Measurements from ENCODE around the gene BCL3. TPM values are rescaled to one million over a fixed set of nuclear protein-coding genes. Genes with fewer than 3 reads are reported as not detected.
"Not testable (repeated sequence)": the region's sequence is repeated elsewhere in the genome, so short reads cannot be mapped to it uniquely, and the experiment has no call there.

The BCL3 gene
- total RNA-seq, 1 donor from 2014 or later = 44.3 TPM

DNA sequence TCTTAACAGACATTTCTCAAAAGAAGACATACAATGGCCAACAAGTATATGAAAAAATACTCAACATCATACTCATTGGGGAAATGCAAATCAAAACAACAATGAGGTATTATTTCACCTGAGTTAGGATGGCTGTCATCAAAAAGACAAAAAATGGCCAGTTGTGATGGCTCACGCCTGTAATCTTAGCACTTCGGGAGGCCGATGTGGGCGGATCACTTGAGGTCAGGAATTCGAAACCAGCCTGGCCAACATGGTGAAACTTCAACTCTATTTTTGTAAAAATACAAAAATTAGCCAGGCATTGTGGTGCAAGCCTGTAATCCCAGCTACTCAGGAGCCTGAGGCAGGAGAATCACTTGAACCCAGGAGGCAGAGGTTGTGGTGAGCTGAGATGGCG lies 27.6 kb upstream of the BCL3 start:
- no peak for DNase-seq (ENCODE audit: low spot score)

DNA sequence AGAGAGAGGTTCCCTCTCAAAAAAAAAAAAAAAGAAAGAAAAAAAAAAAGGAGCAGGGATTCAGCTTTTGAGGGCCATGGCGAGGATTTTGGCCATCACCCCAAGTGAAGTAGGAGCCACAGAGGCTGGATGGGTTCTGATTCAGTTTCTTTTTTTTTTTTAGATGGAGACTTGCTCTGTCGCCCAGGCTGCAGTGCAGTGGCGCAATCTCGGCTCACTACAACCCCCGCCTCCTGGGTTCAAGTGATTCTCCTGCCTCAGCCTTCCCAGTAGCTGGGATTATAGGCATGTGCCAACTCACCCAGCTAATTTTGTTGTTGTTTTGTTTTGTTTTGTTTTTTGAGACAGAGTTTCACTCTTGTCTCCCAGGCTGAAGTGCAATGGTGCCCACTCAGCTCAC lies 27.1 kb upstream of the BCL3 start:
- not testable (repeated sequence) for DNase-seq (ENCODE audit: low spot score)

DNA sequence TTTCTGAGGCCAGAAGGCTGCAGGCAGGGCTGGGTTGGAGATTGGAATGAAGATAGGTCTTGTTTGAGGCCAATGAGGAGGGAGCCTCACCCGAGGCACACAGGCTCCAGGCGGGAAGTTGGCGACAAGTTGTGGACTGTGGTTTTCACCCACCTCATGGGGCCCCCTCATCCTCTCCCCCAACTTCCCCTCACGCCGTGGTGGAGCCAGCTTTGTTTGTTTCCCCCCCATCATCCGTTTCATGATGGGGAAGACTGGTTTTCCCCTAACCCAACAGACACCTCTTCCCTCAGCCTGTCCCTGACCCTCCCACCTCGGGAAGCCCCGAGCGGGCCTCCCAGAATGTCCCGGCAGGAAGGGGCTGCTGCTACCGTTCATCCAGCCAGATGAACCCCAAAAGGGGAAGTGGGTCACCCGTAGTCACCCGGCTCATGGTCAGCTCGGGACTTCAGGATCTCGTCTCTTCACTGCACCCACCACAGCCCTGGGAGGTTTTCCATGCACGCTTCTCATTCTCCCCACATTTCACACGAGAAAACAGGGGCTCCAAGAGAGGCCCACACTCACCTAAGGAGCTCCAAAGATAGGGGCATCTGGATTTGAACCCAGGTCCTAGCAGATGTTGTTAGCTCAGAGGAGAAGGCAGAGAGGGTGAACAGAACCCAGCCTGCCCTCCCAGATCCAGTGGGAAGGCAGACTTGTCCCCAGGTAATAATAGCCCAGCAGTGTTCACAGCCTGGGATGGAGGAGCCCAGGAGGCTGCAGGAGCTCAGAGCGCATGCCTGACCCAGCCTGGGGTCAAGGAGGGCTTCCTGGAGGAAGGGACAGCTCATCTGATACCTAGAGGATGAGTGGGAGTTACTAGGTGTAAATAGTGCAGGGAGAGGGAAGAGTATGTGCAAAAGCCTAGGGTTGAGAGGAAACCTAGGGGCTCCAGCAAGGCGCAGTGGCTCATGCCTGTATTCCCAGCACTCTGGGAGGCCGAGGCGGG lies 26.1 kb upstream of the BCL3 start:
- DNase-seq (ENCODE audit: low spot score) = no peak

DNA sequence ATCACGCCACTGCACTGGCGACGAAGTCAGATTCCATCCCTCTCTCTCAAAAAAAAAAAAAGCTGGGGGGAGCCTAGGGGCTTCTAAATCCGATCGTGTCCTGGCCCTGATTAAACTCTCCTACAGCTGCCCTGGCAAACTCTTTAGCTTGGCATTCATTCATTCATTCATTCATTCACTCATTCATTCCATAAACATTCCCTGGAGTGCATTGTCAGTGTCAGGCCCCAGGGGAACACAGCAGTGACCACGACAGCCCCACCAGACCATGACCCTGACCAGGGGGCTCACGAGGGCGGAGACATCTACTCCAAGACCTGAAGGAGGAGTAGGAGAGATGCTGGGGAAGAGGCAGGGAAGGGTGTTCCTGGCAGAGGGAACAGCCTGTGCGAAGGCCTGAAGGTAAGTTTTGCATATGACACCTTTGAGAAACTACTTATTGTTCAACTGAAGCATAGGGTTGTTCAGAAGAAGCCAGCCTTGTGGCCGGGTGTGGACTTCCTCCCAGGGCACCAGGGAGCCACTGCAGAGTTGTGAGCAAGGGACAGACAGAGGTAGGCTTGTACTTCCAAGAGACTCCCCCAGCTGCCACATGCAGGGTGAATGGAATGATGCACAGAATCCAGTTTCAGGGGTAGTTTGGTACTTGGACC lies 25.1 kb upstream of the BCL3 start:
- no peak for DNase-seq (ENCODE audit: low spot score)

DNA sequence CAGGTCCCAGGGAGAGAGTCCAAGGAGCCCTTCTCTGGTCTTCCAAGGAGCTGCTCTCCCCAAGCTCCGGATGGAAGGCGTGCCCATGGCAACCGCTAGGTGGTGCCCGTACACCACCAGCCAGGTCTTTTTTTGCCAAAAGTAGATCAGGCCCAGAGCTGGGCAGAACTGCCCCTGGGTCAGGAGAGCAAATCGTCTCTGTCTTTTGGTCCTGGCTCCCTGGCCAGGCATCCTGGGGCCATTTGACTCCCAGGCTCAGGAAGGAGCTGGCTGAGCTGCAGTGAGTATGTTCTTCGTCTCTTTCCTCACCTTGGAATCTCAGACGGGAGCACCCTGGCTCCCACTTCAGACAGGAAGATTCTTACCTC lies 24.6 kb upstream of the BCL3 start:
- DNase-seq (ENCODE audit: low spot score) = peak; percentile 83

DNA sequence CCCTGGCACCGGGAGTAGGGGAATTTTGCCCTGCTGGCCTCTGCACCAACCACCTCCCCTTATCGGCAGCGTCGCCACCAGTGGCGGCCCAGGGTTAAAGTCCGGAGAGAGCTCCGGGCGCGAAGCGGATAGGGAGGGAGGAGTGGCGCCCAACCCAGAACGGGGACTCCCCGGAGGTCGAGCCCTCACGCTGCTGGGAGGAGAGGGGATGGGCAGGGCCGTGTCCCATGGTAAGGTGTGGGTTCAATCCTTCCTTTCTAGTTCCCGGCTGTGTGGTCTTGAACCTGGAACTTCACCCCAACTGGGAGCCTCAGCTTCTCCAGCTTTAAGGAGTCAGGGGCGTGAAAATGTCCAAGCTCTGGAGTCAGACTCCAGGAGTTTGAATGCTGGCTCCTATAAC lies 23.3 kb upstream of the BCL3 start:
- DNase-seq (ENCODE audit: low spot score) = peak; percentile 80

DNA sequence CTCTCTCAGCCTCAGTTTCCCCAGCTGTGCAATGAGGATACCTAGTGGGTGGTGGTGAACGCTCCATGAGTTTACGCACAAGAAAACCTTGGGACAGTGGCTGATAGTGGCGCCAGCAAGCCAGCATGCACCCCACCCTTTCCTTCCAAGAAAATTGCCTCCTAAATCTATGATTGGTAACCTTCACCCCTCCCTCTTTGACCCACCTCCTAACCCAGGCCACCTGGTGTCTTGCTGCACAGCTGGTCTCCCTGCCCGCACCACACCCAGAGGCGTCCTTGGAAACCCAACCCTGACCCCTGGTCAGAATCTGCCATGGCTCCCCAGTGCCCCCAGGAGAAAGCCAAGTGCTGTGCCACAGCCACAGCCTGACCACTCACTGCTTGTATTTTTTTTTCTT lies 22.8 kb upstream of the BCL3 start:
- no peak for DNase-seq (ENCODE audit: low spot score)

DNA sequence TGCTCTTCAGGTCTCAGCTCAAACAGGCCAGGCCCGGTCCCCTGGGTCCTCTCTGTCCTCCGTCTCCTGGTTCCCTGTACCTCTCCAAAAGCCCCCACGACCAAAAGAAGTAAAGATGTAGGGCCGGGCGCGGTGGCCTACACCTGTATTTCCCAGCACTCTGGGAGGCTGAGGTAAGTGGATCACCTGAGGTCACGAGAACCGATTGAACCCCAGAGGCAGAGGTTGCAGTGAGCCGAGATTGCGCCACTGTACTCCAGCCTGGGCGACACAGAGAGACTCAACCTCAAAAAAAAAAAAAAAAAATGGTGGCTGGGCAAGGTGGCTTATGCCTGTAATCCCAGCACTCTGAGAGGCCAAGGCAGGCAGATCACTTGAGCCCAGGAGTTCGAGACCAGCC lies 22.0 kb upstream of the BCL3 start:
- no peak for DNase-seq (ENCODE audit: low spot score)

DNA sequence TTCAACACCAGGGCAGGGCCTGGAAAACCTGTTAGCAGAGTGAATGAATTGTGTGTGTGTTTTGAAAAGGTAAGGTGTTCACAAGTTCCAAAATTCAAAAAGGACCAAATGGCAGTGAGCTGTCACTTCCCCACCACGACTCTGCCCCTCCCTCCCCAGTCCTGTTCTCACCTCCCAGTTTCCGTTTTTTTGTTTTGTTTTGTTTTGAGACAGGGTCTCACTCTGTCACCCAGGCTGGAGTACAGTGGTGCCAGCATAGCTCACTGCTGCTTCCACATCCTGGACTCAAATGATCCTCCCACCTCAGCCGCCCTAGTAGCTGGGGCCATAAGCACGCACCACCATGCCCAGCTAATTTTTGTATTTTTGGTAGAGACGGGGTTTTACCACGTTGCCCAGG lies 20.3 kb upstream of the BCL3 start:
- no peak for DNase-seq (ENCODE audit: low spot score)

DNA sequence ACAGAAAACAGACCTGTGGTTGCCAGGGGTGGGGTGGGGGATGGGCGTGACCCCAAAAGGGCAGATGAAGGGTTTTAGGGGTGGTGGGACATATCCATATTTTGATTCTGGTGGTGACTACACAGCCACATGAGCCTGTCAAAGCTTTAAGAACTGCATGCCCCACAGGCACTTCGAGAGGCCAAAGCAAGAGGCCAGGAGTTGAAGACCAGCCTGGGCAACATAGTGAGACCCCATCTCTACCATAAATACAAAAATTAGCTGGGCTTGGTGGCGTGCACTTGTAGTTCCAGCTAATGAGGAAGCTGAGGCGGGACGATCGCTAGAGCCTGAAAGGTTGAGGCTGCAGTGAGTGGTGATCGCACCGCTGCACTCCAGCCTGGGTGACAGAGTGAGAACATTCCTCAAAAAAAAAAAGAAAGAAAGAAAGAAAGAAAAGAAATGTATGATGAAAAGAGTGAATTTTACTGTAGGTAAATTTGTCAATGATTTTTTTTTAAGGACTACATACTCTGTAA lies 18.9 kb upstream of the BCL3 start:
- DNase-seq (ENCODE audit: low spot score) = no peak

DNA sequence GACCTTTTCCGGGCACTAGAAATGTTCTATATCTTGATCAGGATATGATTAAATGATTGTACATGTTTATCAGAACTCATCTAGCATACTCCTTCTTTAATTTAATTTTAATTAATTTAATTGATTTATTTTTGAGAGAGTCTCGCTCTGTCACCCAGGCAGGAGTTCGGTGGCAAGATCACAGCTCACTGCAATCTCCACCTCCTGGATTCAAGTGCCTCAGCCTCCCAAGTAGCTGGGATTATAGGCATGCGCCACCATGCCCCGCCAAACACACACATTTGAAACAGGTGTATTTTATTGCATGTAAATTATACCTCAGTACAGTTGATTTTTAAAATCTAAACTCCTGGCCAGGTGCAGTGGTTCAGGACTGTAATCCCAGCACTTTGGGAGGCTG lies 17.4 kb upstream of the BCL3 start:
- DNase-seq (ENCODE audit: low spot score) = no peak

DNA sequence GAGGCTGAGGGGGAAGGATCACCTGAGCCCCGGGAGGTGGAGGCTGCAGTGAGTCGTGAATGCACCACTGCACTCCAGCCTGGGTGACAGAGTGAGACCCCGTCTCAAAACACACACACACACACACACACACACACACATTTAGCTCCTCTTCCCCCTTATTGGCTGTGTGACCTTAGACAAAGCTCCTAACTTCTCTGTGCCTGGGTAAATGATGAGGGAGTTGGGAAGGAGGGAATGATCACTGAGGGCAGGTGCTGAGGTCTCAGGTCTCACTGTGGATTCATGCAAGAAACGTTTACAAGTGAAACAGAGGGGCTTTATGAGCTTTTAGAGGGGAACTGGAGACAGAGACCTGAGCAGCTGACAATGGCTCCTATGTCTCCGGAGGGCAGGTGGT lies 16.9 kb upstream of the BCL3 start:
- DNase-seq (ENCODE audit: low spot score) = no peak

DNA sequence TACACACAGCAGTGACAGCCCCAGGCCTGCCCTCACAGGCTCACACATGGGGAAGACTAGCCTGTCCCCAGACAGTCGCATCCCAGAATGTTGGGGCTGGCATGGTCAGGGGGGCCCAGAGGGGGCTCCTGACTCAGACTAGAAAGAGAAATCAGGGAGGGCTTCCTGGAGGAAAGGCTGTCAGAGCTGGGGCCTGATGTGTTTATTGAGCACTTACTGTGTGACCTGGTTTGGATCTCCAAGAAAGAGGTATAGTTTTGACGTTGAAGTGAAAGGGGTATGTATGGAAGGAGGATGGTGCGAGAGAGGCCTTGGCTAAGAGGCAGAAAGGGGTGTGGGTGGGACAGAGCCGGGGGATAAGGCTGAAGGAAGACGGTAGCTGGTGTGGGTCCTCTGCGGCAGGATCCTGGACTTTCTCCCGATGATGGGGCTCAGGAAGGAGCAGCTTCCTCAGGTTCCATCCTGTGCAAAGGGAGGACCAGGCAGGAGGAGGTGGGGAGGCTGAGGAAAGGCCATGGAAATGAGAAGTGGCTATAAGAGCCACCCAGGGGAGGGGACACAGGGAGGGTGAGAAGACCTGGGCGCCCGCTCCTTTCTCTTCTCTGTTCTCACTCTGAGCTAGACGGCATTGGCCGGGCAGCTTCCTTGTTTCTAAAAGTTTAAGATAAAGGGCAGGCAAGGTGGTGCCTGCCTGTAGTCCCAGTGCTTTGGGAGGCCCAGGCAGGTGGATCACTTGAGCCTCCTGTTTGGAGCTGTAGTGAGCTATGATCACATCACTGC lies 16.1 kb upstream of the BCL3 start:
- no peak for DNase-seq (ENCODE audit: low spot score)

DNA sequence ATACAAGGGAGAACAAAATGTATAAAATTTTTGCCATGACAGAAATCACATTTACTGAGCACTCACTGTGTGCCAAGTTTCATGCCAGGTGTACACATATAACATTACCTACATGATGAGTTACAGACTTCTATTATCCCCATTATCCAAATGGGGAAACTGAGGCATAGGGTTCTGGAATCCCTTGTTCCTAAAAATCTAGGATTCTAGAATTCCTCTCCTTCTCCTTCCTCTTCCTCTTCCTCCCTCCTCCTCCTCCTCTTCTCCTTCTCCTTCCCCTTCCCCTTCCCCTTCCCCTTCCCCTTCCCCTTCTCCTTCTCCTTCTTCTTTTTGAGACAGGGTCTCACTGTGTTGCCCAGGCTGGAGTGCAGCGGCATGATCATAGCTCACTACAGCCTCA lies 14.2 kb upstream of the BCL3 start:
- no peak for DNase-seq (ENCODE audit: low spot score)

DNA sequence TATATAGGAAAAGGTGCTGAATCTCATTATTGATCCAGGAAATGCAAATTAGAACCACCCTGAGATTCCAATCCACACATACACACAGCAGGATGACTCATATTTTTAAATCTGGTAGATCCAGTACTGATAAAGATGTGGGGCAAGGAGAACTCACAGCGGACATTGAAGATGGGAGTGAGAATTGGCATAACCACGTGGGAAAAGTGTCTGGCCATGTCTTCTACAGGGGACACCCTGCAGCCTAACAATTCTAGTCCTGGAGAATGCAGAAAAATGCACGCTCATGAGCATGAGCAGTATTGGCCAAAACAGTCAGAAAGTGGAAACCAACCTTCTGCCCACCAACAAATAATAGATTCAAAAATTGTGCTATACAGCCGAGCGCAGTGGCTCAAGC lies 13.5 kb upstream of the BCL3 start:
- DNase-seq (ENCODE audit: low spot score) = no peak

DNA sequence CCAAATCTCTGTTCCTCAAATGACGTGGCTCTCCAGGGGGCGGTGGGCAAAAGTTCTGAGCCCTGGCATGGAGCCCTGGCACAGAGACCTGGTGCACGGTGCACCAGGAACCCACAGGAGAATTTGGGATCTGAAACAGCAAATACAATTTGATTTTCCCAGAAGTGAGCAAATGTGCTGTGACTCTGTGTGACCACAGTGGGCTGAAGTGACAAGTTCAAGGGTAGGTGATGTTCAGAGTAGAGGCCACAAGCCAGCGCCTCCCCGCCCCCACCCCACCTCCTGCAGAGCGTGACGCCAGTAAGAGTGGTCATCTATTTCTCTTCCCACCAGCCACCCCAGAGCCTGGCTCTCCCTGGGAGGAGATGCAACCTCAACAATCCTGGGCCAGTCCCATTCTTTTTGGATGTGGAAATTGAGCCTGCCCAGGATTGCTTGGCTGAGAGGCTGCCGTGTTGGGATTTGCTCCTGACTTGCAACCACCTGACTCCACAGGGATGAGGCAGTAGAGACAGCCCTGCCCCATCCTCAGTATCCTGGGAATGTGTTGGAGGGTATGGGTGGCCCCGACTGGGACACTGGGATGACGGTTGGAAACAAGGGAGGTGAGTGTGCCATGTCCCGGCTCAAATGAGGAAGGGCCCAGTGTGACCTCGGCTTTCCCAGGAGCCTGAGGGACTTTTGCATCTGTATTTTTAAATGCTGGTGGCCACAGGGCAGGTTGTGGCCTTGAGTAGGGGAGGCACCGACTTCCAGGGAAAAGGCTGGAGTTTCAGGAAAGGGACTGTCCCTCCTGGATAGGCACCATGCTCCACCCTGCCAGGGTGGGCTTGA lies 11.1 kb upstream of the BCL3 start:
- DNase-seq (ENCODE audit: low spot score) = no peak

DNA sequence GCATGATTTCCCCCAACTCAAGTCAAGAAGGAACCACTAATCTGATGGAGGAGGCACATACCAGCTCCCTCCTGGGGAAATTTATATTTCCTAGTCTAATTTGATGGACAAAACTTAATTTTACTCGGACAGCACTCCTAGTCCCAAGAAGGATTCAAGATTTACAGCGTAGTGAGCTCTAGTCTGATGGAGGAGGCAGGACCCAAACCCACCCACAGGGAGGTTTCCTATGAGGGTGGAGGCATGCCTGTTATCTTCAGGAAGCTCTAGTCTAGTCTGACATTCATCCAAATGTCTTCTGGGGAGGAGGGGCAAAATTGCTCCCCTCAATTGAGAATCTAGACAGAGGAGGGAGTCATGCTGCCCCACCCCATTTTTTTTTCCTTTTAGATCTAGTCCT lies 10.4 kb upstream of the BCL3 start:
- DNase-seq (ENCODE audit: low spot score) = no peak

DNA sequence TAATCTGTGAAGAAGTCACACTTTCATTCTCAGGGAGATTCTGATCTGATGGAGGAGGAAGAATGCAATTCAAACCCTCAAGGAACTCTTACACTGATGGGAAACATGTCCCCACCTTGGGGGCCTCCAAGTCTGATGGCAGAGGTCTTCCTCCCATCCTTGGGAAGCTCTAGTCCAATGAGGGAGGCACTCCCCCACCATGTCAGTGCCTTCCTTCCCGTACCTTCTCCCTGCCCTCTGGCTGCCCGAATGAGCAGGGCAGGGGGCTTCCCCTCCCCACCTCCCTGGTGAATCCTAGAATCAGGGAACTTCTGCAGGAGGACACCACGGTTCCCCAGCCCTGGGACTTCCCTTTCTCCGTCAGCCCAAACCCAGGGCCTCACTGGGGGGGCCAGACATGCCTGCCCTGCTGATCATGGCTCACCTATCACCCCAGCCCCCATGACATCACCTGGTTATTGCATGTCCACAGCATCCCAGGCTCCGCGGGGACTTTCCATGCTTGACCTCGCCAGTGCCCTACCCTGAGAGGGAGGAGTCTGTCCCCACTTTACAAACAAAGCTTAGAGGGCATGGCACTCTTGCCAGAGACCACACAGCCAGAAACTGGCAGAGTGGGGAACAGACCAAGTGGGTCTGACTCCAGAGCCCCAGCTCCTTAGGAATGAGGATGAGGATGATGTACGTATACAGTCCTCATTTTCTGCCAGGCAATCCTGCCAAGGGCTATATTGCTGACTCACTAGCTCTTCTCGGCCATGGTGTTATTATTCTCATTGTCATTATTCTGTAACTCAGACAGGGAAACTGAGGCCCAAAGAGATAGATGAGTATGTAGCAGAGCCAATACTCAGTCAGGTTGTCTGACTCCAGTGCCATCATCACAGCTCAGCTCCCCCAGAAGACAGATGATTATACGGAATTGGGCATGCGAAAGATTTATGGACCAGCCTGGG lies 9.6 kb upstream of the BCL3 start:
- no peak for DNase-seq (ENCODE audit: low spot score)

DNA sequence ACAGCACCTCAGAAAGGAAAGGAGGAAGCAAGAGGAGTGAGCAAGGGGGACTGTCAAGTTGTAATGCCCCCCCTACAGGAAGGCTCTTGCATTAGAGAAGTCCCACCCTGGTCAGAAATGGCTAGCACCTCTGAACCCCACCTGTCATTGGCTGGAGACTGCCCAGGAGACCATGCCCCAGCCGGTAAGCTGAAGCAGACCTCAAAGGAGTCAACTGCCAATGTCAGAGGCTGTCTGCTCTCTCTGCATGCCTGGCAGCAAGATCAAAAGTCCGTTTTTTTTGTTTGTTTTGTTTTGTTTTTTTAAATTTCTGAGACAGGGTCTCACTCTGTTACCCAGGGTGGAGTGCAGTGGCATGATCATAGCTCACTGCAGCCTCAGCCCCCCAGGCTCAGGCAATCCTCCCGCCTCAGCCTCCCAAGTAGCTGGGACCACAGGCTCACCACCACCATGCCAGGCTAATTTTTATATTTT lies 8.1 kb upstream of the BCL3 start:
- no peak for DNase-seq (ENCODE audit: low spot score)

DNA sequence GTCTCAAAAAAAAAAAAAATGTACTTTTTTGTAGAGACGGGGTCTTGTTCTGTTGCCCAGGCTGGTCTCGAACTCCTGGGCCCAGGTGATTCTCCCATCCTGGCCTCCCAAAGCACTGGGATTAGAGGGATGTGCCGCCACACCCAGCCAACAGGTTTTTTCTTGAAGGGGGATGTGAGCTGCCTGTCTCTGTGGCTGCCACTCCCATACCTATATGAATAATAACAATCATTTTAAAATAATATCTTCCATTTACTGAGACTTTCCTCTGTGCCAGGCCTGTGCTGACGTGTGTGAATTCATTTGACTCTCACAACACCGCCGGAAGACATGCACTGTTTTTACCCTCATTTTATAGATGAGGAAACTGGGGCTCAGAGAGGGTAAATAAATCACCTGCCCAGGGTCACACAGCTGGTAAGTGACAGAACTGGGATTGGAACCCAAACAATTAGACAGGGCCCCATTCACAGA lies 7.2 kb upstream of the BCL3 start:
- DNase-seq (ENCODE audit: low spot score) = no peak
